GM18502 (cell line): ENCODE measurements around the gene HSPB9.

ENCODE experiments used
- ATAC-seq: cut with Tn5 transposase; IDR thresholded peaks from one replicate; pipeline ENCODE4 v1.9.1; 2021; ENCODE audit warnings: mild to moderate bottlenecking; ENCODE audit not compliant: unreplicated experiment, poor library complexity

HSPB9 gene

DNA sequence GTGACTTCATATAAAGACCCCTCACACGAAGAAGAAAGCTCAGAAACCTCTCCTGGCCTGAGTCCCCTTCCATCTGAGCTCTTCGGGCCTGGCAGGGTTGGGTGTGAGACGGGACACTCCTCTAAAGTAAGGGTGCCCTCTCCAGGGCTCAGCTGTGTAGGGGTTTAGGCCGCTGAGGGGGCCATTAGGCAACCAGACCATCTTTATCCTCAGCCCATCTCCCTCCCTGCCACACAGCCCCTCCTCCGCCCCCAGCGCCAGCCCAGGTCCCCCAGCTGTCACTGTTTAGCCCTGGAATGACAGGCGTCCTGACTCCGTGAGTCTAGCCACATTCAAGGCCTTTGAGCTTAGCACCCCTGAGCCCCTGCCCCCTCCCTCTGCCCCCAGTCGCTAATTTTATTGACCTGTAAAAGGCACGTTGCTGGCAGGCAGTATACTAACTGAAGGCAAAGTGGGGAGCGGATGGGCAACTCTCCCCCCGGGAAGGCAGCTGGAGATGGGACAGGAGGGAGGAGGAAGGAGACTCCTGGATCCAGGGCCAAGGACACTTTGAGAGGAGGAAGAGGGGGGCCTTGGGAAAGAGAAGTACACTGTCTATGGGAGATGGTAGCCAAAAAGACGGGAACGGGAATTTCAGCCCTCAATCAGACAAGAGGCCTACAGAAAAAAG lies 23.7 kb upstream of the HSPB9 start:
- ATAC-seq: no peak

DNA sequence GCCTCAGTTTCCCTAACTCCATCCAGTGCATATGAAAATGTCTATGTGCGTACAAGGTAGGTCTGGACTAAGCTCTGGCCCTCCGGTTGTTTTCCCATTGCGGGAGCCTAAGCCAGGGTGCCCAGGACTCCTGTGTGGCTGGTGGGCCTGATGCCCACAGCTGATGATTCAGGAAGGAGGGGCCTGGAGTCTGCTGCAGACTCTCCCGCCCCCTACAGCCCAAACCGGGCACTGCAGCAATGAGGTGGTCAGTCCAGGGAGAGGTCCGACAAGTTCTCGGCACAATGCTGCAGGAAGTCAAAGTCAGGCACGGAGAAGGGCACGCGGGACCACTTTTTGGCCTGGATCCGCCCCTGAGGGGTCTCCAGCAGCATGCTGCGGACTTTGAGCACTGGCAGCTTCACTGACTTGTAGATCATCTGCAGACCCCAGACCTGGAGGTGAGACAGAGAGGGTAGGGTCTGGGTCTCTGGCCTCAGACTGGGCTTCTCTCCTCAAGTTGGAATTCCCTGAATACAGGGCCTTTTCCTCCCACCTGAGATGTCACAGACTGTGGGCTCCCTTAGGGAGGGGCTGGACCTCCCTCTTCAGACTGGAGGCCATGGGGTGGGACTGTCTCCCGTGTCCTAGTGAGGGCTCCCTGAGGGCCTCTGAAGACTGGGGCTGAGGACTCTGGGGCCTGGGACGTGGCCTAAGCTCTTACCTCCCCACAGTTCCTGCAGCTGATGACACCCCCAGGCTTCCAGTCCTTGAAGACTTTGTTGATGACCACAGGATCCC lies 20.9 kb upstream of the HSPB9 start:
- ATAC-seq: no peak

DNA sequence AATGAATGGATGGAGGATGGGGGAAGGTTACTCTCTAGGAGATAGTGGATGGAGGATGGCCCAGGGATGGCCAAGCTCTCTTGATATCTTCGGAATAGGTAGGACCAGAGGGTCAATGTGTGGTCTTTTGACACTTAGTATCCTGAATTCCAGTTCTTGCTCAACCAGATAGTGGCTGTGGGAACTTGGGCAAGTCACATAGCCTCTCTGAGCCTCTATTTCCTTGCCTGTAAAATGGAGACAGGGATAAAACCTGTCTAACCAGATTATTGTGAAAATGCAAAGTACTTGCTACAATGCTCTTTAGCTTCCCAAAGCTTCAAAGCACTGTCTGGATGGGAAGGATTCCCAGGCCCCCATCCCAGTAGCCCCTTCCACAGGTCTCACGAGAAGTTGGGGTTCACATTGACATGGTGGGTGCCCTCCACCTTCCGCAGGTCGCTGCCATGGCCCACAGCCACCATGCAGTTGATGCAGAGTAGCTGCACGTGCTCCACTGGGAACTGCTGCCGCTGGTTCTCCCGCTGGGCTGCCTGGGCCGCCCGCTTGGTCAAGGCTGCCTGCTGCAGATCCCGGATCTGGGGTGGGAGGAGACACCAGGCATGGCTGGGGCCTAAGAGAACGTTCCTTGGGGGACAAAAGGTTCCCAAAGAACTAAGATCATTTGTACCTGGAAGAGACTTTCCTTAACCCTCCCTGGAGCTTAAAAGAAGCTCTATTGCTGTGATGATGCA lies 19.2 kb upstream of the HSPB9 start:
- ATAC-seq: no peak

DNA sequence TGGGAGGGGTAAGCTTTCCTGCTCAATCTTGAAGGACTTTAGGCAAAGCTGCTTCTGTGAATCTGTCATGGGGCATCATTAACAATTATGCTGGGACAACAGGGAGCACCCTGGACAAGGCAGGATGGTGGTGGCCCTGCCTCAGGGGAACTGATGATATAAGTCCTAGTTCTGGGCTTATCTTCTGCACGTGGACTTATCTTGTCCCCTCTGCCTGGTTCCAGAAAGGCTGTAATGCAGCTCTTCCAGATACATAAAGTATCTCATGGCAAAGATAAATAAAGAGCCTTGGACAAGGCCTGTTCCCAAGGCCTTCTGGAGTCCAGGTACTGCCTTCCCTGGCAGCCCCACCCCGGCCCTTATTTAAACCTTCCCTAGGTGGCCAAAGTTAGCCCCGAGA lies 18.3 kb upstream of the HSPB9 start:
- no peak for ATAC-seq

DNA sequence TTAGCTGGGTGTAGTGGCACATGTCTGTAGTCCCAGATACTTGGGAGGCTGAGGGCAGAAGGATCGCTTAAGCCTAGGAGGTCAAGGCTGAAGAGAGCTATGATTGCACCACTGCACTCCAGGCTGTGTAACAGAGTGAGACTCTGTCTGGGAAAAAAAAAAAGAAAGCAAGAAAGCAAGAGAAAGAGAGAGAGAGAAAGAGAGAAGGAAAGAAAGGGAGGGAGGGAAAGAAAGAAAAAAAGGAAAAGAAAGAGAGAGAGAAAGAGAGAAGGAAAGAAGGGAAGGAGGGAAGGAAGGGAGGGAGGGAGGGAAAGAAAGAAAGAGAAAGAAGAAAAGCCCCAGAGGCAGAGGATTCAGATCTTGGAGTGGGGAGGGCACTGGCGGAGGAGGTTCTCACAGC lies 16.6 kb upstream of the HSPB9 start:
- no peak for ATAC-seq

DNA sequence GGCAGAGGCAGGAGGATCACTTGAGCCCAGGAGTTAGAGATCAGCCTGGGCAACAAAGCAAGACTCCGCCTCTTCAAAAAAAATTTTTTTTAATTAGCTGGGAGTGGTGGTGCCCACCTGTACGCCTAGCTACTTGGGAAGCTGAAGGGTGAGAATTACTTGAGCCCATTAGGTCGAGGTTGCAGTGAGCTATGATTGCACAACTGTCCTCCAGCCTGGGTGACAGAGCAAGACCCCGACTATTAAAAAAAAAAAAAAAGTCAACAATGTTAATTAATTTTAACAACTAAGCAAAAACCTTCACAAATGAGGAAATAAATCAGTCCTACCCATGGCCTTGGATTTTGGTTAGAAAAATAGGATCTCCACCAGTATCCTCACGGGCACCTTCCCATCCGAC lies 15.5 kb upstream of the HSPB9 start:
- no peak for ATAC-seq

DNA sequence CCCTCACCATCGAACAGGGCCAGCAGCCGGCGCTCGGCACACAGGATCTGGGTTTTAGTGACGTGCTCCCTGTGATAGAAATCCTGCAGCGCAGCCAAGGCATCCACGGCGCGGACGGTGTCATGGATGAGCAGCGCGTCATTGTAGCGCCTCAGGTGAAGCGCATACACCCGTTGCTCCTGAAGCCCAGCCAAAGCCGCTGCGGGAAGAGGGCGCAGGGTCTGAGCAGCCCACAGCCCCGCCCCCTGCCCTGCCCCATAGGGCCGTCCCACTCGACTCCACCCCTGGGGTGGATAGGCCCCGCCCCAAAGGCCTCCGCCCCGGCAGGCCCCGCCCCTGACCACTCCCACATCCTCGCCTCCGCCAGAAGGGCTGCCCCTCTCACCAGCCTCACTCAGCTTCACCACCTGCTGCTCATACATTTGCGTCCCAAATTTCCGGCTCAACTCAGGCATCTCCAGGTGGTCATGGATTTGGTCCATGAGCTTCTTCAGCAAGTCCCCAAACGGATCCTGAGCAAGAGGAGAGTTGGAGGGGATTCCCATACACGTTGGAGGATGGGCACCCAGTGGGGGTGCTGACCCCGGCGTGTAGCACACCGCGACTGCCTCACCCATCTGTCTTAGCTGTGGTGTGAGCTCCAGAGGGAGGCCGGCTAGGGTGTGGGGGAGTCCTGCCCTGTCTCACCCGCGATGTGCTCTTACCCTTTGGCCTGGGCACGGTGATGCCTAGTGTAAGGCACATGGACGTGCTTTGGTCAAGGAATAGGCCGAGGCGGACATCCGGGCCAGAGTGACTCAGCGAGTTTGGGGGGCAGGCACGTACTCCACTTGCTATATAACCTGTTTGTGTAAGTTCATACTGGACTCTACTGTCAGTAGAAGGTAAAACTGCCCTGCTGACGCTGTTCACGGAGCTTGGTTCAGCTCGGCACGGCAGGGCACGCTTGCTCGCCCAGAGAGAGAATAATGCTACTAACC lies 14.7 kb upstream of the HSPB9 start:
- ATAC-seq: peak; percentile 68

DNA sequence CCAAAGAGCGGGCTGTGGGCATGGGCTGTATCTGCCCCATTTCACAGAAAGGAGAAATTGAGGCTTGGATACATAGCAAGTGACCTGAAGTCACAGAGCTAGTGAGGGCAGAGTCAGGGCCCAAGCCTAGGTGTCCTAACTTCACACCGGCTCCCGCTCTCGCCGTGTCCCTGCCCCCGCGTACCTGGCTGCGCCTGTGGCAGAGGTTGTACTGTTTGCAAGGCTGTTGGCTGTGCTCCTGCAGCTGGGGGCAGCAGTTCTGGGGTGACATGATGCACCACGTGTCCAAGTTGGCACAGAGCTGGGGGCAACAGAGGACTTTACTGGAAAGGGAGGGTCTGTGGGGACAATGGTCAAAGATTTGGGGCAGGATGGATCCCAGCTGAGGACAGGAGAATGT lies 13.5 kb upstream of the HSPB9 start:
- no peak for ATAC-seq

DNA sequence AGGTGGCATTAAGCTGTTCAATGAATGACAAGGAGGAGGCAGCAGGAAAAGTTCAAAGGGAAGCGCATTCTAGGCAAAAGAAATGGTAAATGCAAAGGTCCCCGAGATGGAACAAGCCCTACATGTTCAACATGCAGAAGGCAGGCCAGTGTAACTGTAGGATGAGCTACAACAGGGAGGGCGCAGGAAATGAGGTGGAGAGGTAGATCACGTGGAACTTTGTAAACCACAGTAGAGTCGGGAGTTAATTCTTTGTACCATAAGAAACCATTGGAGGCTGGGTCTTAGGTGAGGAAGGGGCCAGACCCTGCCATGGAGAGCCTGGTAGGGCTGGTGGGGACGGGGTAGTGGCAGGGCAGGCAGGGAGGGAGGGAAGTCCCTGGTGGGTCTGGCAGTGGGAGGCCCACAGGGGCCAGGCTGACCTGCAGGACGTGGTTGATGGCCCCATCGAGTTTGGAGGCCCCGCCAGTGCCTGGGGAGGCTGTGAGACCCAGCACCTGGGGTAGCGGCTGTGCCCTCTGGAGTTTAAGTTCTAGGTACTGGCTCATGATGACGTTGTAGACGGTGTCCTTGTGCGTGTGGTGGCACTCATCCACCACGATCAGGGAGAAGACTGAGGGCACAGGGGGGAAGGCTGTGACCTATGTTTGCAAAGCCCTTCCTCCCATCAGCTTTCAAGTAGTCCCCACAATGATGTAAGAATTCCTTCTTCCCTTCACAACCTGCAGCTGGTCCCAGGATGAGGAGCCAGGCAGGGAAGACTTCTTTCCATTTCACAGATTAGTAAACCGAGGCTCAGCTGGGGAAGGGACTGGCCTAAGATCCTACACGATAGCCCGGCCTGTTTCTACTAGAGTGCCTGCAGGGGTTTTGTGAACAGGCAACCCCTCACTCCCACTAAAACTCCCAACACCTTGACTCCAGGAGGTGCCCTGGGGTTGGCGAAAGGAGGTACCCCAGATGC lies 12.0 kb upstream of the HSPB9 start:
- ATAC-seq: no peak

DNA sequence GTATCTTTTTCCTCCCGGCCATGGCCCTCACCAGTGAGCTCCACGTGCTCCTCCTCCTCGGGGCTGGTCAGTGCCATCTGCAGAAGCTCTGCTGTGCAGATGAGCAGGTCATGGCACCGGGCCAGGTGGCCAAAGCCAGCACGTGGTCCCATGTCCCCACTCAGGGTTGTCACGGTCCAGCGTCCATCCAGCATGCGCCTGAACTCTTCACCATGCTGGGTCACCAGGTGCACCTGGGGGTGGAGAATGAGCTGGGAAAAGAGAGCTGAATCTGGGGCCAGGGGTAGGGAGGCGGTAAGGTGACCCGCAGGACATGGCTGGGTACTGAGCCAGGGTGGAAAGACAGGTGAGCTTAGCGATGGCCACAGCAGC lies 11.4 kb upstream of the HSPB9 start:
- no peak for ATAC-seq

DNA sequence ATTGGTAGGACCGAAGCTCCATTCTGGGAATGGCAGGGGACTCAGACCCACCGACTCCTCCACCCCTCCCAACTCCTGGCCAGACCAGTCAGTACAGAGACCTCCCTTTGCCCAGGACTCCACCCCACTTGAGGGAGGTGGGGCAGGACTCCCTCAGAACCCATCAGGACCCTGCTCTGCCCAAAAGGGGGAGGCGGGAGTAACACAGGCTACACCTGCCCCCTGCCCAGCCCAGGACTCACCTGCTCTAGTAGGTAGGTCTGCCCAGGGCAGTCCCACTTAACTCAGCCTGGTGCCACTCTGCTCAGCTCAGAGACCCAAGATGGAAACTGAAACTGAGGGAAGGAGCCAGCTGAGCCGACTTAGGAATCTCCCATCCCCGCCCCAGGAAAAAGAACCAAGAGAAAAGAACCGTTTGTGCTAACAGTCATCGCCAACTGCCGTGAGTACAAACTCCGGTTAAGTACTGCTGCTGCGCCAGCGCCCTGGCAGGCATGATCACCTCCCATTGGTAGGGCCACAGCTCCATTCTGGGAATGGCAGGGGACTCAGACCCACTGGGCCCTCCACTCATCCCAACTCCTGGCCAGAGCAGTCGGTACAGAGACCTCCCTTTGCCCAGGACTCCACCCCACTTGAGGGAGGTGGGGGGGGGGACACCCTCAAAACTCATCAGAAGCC lies 10.6 kb upstream of the HSPB9 start:
- ATAC-seq: peak; percentile 11

DNA sequence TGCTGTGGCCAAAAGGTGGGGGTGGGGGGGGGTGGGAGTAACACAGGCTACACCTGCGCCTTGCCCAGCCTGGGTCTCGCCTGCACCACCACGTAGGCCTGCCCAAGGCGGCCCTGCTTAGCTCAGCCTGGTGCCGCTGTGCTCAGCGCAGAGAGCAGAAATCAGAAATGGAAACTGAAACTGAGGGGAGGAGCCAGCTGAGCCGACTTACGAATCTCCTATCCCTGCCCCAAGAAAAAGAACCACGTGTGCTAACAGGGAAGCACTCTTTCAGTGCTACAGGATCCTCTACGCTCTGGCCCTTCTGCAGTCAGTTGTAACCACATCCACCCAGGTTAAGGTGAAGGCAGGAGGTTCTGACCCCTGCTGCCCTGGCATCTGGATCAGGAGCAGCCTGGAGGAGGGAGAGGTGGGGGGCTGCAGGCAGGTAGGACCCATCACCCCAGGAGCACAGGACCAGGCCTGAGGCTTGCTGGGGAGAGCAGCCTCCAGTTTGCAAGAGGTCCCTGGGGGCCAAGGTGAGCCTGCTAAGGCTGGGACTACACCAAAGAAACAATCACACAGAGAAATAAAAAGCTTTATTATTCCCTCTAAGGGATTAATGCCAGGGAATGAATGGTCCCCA lies 9.9 kb upstream of the HSPB9 start, which contains the start of gene DHX58:
Gene DHX58, minus strand, starts transcription at position 163 of the 625 bp plus-strand sequence. CDS start 822 bp downstream, outside the sequence.
- peak; percentile 73 for ATAC-seq

DNA sequence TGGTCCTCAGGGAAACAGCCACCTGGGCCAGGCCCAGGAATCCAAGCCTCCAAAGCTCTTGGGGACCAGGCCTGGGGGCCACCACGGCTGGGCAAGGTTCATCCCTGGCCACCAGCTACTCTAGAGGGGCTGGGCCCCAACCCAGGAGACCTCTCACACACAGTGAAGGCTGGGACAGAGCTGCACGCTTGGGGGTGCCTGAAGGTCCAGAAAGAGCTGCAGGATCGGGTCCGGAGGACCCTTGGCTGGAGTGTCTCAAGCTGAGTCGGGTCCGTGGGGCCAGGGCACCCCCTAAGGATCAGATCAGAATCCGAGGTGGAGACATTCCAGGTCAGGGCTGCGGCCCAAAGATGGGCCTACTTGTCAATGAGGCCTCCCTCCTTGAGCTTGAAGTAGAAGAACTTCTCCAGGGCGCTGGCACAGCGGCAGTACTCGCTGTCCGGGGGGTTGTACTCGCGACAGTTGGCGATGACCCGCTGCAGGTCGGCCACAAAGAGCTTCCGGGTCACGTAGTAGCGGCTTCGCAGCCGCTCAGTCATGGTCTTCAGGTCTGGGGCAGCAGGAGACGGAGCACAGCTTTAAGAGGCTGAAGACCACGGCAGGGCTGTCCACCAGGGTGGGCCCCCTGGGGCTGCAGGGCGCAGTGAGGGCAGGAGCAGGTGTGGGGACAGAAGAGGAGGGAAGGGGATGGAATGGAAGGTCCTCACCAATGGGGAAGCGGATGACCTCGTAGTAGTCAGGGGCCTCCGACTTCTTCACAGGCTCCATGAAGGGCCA lies 9.1 kb upstream of the HSPB9 start:
- no peak for ATAC-seq

DNA sequence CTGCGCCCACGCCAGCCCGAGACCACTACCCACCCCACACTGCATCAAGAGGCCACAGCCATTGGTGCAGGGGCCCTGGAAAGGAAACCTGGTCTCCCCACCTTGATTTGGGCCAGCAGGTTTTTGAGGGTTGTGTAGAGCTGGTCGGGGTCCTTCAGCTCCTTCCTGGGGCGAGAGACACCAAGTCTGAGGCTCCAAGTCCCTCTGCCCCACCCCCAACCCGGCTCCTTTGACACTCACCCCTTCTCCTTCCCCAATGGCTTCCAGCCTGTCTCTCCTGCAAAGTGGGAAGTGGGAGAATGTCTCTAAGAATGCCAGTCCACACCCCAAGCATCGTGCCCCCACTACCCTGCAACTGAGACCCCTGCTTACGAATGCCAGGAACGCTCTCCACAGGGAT lies 8.5 kb upstream of the HSPB9 start:
- ATAC-seq: no peak

DNA sequence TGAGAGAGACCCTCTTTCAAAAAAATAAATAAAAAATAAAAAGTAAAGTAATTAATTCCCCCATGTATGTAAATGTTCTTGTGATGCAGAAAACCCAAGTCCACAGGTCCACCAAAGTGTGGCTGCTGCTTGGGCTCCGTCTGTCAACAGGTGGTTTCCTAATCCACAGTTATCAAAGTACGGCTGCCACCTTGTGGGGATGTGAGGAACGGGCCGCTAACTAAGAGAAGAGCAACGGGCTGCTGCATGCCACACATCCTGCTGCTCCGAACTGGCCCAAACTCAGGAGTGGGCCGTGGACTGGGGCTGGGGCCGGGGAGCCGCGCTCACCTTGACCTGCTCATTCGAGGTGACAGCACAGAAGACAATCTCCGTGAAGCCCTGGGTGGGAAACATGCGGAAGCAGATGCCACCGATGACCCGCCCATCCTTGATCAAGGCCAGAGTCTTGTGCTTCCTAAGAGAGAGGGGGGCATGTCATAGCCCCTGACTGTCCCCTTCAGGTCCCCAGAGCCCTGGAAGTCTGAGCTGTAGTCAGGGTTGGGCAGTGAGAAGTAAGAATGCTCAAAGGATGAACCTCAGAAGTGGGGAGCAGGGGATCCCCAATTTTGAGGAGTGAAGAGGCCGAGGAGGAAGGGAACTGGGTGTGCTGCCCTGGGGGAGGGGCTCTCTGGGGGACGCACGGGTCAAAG lies 5.8 kb upstream of the HSPB9 start:
- no peak for ATAC-seq

DNA sequence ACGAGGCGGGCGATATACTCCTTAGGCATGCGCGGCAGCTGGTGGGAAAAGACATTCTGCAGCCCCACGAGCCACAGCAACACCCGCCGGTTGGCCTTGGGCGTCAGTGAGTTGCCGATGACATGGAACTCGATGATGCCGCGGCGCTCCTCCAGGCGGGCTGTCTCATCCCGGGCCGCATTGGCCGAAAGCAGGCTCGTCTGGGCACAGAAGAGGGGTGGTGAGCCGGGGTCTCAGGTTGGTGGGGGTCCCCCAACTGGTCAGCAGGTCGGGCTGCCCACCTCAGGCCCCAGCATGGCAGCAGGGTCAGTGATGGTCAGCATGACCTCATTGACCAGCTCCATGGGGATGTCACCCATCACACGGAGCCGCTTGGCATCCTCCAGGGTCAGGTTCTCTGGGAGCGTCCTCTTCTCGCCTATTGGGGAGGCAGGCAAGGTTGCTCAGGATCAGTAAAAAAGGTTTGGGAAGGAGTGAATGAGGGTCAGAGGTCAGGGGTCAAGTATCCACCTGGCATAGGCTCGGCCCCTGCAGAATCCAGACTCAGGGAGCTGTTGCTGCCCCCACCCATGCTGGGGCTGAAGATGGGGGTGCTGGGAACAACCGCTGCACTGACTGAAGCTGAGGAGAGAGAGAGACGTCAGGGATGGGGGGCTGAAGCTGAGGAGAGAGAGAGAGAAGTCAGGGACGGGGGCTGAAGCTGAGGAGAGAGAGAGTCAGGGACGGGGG lies 5.0 kb upstream of the HSPB9 start:
- ATAC-seq: no peak
